GM19463 (cell line): Measurements from ENCODE around the gene NRROS.
"Not testable (repeated sequence)": the region's sequence is repeated elsewhere in the genome, so short reads cannot be mapped to it uniquely, and the experiment has no call there.

Experiments used
- ATAC-seq: cut with Tn5 transposase; IDR thresholded peaks from one replicate; pipeline ENCODE4 v1.9.1; 2021; ENCODE audit warnings: mild to moderate bottlenecking, moderate library complexity; ENCODE audit not compliant: unreplicated experiment

Gene NRROS

DNA sequence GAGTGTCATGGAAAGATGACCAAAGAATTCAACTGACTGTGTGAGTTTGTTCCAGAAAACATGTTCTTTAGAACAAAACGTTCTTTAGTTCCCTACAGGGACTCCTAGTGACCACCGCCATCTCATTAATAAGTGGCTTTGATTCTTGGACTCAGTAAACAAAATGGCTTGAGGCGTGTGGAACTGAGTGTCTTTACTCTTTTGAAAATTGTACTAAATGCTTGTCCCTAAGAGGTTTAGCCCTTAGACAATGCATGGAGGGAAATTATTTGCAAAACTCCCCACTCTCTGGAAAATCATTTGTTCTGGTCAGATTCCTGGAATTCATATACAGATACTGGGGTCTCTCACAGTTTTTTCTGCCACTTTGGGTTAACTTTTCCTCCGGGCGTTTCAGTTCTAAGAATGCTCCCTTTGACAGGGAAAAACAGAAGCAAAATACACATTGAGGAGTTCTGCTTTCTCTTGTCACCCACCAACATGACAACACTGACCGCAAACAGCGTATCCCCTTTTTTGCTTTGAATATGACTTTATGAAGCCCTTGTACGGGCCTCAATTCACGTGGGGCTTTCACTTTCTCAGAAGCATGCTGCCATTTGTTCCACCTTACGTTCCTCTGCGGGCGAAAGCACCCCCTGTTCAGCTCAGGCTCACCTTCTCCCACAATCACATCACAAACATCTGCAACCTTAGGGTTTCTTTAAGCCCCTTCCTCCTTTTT lies 15.3 kb upstream of the NRROS start:
- ATAC-seq, result peak; percentile 67

DNA sequence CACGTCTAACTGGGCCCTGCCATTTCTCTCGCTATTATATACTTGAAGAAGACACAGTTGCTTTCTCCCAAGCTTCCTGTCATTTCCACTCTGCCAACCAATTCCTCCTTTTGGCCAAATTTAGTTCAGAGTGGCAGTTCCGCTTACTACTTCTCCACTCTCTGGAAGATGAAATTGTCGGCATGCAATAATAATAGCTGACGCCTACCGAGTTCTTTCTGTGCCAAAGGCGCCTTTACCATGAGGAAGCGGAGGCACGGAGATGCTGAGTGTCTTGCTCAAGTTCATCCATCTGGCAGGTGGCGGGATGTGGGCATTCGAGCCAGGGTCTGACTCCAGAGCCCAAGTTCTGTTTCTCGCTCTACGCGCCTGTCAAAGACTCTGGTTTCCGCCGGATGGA lies 14.6 kb upstream of the NRROS start:
- ATAC-seq, result no peak

DNA sequence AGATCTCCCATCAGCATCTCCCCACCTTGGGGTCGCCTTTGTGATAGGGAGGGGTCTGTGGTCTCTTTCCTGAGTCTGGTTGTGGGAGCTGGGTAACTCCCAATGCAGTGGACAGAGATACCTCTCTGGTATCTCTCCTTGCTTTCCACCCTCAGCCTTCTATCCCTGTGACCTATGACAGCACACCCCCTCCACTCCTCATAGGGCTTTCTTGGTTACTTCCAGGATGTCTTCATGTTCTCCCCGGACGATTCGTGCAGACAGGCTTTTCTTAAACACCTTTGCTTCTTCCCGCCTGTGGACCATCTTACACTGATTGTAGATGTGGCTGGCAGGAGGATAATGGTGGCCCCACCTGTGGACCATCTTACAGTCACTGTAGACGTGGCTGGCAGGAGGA lies 14.2 kb upstream of the NRROS start:
- ATAC-seq, result no peak

DNA sequence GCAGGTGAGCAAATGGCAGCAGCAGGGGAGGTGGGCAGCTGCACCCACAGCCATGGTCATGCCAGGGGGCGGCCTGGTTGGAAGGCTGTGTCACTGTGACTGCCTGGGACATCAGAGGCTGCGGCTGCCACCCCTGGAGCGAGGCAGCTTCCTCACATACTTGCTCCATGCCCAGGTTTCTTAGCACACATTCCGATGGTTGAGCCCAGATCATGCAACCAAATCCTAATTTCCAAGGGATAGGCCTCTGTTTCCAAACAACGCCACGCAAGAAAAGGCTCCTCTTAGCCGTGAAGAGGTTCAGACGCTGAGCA lies 11.6 kb upstream of the NRROS start:
- ATAC-seq, result no peak

DNA sequence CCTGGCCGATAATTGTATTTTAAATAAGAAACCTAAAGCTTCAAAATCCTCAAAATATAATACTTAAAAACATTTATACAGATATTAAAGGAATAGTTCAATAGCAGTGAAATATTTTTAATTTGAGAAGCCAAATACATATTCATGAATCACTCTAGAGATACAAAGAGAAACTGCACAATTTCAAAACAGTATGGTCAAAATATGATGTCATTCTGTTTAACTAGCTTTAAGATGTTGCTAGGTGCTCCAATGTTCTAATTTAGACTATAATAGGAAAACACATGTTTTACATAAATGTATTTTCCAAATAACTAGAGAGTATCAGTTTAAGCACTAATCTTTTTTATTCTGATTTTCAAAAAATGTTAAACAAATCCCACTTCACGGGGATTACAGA lies 10.3 kb upstream of the NRROS start:
- no peak for ATAC-seq

DNA sequence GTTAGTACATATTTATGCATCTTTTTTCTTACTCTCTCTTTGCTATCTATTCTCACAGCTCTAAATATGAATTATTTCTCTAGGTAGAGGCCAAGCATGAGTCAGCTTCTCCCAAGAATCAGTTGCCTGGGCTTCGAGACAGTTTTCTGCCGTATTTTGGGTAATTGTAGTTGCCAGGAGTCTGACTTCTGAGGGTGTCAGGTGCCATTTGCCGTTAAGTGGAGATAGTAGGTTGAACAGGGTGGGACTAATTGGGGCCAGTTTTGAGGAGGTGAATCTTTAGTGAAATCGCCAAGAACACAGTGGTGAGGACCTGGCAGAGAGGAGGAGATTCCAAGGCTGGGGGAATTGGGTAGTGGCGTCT lies 7.8 kb upstream of the NRROS start:
- ATAC-seq, result no peak

DNA sequence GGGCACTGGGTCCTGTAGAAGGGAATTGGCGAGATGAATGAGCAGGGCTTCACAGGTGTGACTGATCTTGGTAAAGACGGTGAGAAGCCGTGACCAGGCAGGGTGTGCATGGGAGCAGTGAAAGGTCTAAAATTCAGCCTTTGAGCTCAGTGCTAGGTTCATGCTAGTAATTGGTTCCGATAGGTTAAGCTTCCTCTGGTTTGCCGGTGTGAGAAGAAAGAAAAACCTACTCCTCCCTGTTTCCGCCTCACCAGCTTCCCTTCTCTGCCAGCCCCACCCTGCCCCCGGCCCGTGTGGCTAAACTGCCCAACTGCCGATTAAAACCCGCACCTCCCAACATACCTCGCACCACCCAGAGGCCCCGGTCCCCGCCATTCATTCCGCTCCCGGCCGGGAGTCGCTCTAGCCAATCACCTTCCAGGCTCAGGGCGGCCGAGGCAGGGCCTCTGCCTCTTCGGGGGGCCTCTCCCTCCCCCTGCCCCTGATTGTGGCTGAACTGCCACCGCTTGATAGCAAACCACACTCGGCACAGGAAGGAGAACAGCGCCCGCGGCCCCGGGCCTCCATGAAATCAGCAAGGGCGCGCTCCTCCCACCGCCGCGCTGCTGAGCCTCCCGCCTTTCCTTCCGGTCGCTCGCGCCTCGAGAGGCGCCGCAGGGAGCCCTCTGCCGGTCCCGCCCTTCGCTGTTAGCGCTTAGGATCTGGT lies 7.3 kb upstream of the NRROS start:
- peak; percentile 70 for ATAC-seq

DNA sequence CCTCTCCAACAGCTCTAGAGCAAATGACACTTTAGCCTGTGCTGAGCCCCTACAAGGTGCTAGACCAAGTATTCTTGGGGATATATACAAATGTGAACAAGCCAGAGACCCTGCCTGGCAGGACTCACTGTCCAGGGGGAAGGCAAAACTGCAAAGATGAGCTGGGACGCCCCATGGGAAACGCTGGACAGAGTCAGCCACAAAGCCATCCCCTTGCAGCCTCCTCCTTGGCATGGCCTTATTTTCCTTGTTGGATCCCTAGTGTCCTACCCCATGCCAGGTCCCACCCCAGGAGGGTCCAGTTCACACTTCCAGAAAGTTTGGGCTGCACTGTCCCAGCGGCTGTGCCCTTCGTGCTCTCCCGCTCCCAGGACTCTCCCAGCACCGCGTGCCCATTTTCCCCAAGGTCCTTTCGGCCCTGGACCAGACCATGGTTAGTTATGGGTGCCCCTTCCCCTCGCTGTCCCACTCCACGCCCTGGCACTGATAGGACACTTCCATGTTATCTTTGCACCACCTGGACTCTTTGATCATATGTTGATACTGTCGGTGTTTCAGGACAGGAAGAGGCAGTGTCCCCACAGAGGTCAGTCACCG lies 5.8 kb upstream of the NRROS start:
- no peak for ATAC-seq

DNA sequence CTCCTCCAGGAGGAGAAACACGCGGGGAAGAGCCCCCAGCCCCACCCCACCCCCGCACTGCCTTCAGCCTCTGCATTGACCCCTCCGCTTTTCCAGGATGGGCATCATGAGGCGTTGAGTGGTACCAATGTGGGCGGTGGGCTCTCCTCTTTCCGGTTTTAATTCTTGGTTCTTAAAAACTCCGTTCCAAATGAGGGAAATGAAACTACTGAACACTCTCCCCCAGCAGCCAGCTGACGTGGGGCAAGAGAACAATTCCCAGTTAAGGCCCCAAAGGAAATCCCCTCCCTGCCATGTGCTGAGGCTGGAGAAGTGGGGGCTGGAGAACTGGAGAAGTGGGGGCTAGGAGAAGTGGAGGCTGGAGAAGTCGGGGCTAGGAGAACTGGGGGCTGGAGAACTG lies 5.3 kb upstream of the NRROS start:
- no peak for ATAC-seq

DNA sequence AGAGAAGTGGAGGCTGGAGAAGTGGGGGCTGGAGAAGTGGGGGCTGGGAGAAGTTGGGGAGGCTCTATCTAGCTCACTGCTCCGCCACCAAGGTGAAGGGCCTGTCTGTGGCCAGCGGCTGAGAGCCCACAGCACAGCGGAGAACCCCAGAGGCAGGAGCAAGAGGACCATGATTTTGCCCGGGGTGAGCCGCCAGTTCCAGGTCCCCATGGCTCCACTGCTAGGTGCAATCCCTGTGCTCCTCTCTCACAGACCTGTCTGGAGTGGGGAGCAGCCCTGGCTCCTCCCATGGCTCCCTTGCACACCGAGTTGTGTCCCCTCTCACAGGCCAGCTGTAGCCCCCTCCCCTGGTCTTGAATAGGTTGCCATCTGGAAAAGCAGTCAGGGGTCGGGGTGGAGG lies 4.7 kb upstream of the NRROS start:
- ATAC-seq, result no peak

DNA sequence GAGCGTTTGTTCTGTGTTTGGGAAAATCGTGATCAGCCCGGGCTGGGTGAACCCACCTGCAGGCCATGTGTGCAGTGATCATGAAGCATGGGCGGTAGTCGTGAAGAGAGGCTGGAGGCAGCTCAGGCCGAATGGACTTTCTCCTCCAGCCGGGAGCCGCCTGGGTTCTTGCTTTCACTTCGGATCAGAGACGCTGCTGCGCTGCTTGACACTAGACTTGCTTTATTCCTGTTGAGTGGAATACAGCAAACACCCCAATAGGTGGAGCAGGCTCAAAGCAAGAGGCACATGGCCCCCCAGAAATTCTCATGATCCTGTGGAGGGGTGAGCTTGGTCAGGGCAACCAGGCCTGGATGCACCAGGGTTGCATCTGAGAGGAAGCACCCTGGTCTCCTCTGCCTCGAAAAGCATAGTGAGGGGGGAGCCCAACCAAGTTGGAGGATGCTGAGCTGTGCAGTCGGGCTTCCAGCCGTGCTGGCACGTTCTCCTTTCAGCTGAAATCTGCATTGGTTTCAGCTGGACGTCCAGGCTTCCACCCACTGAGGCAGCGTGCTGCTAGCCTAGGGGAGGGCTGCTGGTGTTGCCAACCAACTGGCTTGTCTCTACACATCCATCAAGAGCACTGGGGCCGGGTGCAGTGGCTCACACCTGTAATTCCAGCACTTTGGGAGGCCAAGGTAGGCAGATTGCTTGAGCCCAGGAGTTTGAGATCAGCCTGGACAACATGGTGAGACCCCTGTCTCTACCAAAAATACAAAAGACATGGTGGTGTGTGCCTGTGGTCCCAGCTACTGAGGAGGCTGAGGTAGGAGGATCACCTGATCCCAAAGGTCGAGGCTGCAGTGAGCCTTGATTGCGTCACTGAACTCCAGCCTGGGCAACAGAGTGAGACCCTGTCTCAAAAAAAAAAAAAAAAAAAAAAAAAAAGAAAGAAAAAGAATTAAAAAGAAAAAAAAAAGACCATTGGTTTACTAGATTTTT lies 2.8 kb upstream of the NRROS start:
- no peak for ATAC-seq

DNA sequence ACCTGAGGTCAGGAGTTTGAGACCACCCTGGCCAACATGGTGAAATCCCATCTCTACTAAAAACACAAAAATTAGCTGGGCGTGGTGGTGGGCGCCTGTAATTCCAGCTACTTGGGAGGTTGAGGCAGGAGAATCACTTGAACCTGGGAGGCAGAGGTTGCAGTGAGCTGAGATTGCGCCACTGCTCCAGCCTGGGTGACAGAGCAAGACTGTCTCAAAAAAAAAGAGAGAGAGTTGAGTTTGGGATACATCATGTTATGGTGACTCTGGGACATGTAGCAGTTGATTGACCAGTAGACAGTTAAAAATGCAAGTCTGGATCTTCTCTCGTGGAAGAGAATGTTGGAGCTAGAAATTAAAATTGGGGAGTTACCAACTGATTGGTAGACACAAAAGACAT lies 1.6 kb upstream of the NRROS start:
- ATAC-seq, result not testable (repeated sequence)

DNA sequence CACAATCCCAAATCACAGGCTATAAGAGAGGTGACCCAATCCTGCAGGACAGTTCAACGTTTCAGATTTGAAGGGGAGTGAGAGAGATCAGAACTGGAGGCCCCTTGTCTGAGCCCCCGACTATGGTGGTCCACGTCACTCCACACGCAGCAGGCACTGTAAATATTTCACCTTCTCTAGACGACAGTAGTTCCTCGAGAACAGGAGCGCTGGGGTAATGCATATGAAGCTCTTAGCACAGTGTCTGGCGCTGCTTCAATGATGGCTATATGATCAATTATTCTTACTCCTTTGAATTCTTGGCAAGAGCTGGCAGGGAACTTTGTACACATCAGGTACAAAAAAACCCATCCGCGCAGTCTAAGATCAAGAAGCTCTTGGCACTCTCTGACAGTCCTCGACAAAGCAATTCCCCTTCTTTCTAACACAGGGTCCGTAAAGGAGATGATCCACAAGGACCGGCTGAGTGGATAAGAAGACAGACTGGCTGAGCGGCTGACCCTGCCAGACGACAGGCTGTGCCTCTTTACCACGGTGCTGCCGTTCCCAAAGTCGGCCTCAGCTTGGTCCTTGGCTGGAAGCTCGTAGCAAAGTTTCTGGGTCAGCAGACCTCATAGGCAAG lies 522 bp upstream of the NRROS start:
- ATAC-seq, result no peak

DNA sequence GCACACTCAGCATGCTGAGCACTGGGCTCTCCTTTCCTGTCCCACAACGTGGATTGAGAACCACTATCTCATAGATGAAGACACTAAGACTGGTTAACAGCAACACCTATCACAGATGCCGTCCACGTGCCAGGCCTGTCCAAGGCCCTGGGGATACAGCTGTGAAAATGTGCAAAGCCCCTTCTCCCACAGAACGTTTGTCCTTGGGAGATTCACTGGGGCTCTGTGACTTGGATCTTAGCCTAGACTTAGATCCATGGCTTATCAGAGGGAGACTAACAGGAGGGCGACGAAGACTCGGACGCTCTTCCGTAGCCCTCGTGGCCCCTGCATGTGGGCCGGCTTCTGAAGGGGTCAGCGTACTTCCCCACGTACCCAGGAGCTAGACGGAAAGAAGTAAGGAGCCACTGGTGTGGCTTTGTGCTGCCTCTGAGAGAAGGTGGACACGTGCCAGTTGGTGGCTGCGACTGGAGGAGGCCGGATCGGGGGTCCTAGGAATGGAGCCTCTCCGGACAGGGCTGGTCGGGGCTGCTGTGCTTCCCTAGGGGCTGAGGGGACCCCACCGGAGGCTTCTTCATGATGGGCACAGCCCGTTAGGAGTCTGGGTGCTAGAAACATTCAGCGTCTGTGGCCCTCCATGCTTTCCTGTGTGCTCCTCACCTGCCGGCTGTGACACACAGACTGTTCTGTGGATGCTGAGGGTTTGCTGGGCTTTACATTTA lies 964 bp downstream of the NRROS start:
- ATAC-seq, result no peak

DNA sequence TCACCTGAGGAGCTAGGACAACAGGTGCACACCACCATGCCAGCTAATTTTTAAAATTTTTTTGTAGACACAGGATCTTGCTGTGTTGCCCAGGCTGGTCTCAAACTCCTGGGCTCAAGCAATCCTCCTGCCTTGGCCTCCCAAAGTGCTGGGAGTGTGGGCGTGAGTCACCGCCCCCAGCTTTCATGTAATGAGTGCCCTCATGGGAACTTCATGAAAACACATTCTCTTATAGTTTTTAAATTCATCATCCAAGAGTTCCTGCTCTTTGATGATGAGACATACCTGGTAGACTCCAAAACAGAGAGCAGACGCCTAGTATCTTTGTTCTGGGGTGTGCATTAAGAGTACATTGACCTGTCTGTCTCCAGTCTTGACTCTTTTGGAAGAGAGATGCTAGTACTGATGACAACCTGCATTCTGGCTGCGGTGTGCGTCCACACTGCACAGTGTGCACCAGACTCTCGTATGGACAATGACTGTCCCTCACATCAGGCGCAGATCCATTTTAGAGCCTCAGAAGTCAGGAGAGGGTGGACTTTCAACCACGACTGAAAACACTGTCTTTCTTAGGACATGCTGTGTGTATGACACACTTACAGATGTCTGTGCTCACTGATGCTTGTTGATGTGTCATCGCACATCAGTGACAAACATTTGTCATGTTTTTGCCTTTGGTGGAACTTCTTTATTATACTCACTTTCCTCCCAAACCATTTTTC lies 2.0 kb downstream of the NRROS start:
- ATAC-seq, result no peak

DNA sequence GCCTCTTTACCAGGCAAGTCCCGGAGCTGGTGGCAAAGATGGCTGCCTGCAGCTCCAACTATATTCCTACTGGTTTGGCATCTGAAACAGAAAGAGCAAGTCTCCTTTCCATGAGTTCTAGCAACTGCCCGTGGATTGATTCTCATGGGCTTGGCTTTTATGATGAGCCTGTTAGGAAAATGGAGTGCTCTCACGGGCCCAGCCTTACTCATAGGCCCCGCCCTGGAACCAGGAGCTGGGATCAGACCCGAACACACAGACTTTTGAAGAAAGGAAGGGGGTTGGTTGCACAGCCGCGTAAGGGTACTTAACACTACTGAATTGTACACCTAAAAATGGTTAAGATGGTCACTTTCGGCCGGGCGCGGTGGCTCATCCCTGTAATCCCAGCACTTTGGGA lies 2.9 kb downstream of the NRROS start:
- ATAC-seq, result no peak

DNA sequence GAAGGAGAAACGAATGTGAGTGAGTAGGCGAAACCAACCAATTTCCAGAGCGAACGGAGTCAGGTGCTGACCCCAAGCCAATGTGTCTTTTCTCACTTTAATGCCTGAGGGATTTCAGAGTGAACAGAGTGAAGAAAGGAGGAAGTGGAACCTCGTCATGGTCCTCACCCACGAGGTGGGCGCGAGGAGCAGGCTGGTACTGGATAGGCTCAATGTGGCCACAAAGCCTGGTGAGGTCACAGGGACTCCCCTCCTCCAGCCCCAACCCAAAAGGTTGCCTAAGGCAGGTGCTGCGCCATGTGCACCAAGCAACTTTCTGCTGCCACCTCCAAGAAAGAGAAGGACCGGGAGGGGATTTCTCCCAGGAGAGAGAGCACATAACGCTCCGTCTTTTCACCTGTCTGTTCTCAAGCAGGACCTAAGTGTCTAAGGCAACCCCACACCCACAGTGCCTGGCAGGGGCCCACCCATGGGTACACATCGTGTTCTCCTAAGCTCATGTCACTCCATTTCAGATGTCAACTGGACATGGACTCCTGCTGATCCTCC lies 3.8 kb downstream of the NRROS start:
- peak; percentile 81 for ATAC-seq

DNA sequence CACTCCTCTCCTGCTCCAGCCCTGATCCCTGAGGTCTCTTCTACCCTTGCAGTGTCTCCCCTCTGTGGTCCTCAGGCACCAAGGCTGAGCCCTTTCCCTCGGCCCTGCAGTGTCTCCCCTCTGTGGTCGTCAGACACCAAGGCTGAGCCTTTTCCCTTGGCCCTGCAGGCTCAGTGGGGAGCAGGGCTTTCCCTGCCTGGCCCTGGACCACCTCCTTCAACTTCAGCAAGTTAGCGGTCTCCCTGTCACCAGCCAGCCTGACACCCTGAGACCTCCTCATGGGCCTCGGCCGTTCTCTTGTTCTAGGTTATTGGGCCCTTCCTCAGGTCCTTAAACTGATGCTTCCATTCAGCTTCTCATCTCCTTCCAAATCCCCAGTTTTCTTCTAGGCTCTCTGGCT lies 4.3 kb downstream of the NRROS start:
- ATAC-seq, result no peak

DNA sequence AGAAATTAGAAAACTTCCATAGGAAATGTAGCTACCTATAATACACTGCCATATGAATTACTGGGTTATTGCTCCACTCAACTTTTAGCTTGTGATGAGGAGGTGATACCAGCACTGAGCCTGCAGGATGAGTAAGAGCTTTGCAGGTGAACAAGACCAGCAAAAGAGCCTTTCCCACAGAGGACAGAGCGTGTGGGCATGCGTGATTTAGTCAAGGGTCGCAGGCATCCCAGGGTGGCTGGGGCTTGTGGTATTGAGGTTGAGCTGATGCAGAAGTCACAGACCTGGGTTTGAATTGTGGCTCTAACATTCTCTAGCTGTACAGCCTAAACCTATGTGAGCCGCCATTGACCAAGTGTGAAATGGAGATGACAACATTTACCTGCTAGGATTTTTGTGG lies 5.6 kb downstream of the NRROS start:
- ATAC-seq, result no peak
